HepG2 (cell line): ENCODE data around the gene BRPF1. TPM values are rescaled to one million over a fixed set of nuclear protein-coding genes. Genes with fewer than 3 reads are reported as not detected.

ENCODE experiments used
- GMEB1 ChIP-seq: sonication (generic); formaldehyde crosslinking; IDR thresholded peaks from 2 replicates; pipeline ENCODE4 v1.5.1; 2020; ENCODE audit warnings: missing genetic modification reagents, mild to moderate bottlenecking, borderline replicate concordance
- ZBTB26 ChIP-seq: IDR thresholded peaks from 2 replicates; pipeline ENCODE4 v1.6.1; 2016; ENCODE audit warnings: missing compliant biosample characterization, missing genetic modification reagents, borderline replicate concordance
- ZBTB4 ChIP-seq: sonication (generic); formaldehyde crosslinking; IDR thresholded peaks from 2 replicates; pipeline ENCODE4 v1.4.0; 2020; ENCODE audit warnings: missing genetic modification reagents, mild to moderate bottlenecking, borderline replicate concordance
- ZNF468 ChIP-seq: sonication (generic); formaldehyde crosslinking; IDR thresholded peaks from 2 replicates; pipeline ENCODE4 v1.8.0; 2022; ENCODE audit warnings: mild to moderate bottlenecking, moderate library complexity, missing genetic modification reagents
- polyA plus RNA-seq, 8 experiments: library from polyadenylated mRNA; depleted of rRNA in 3 of 8; stranded (reverse) in 7 of 8; unstranded in 1 of 8; fragments of >200 nt; fragmentation: Illumina TruSeq in 4 of 8; extraction: Trizol in 4 of 8; gene quantifications; 2 replicates each; pipeline versions ENCODE4 v1.2.1 to v1.2.3, GENCODE V29; 2011 to 2016; ENCODE audit warnings: low read depth in 4 of 8, missing spikeins in 1 of 8, mixed read lengths in 1 of 8; ENCODE audit not compliant: insufficient read depth in 1 of 8
- total RNA-seq, 5 experiments: library from RNA; depleted of rRNA; stranded (reverse); fragments of >200 nt; fragmentation: Illumina TruSeq; extraction: Trizol; gene quantifications; 2 replicates each; pipeline ENCODE4 v1.2.3, GENCODE V29; 2016; ENCODE audit warnings: low read depth in 1 of 5

Gene BRPF1
- total and polyA plus RNA-seq, 2 of the 13 experiments (the other 11 are each of a cell fraction or from before 2014, with no cell fraction given), result 7.3 to 10.0 TPM

DNA sequence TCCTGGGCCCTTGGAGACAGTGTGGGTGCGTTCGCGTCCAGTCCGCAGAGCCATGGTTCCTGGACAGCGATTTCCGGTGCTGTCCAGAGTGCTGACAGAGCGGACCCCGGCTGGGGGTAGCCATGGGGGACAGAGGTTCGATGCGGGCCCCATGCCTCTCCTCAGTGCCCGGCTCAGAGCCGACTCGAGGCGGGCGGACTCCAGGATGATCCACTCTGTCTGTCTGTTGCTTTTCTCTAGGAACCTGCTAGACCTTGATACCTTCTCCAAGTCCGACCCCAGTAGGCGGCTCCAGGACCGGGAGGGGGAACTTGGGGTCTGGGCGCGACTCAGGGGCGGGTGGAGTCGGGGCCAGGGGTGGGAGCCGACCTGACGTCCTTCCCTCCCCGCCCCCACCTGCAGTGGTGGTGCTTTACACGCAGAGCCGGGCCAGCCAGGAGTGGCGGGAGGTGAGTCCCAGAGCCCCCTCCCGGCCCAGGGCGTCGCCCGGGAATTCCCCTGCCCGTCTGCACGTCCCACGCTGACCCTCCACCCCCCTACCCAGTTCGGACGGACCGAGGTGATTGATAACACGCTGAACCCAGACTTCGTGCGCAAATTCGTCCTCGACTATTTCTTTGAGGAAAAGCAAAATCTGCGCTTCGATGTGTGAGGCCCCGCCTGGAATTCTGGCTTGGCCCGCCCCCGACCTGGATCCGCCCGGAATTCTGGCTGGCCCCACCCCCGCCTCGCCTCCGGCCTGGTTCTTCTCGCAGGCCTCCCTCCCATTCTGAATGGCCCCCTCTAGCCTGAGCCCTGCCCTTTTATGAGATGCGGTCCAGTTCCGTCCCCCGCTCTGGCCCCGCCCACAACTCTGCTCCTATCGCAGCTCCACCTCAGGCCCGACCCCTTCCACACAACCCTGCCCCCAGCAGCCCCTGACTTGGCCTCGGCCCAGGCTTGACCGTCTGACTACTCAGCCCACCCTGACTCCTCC lies 26.9 kb upstream of the BRPF1 start (continued):
- TF ChIP-seq ZBTB4 (CRISPR knock-in tag) (no peak), GMEB1 (no peak), ZNF468 (no peak), ZBTB26 (peak; percentile 66; the same call in 1 of the 2 replicates)
